ENCODE data around the gene EVX2. TPM values are rescaled to one million over a fixed set of nuclear protein-coding genes. Genes with fewer than 3 reads are reported as not detected.
A peak's percentile ranks its signal among the peaks of the same experiment; 100 is the strongest.

Gene EVX2
- total RNA-seq, 1 donor = not detected

GRCh38 chr2:176085861-176086771, 2.4 kb upstream of the EVX2 start:
- peak; percentile 47 for TF ChIP-seq CTCF (IDR thresholded peaks at IDR 0.05; ENCODE audit: extremely low read depth, low read depth, low read length)
- no peaks in the 10 kb centered on the region for H3K79me2 ChIP-seq (ENCODE audit: insufficient read depth, low read length)
- H4K20me1 ChIP-seq (ENCODE audit: insufficient read depth, low read length) = no peaks in the 10 kb centered on the region
- peaks cover 100% of the 10 kb centered on the region for H3K27me3 ChIP-seq (ENCODE audit: insufficient read depth, low read length)
- no peak overlapping the region for H3K4me3 ChIP-seq (ENCODE audit: insufficient read depth, low read length)
- H2AFZ ChIP-seq (ENCODE audit: low read length) = no peak overlapping the region
- DNase-seq (ENCODE audit: insufficient read length, low spot score, missing footprints) = peak; percentile 87
- H3K9me3 ChIP-seq (ENCODE audit: low read depth, low read length) = no peaks in the 10 kb centered on the region
- H3K4me2 ChIP-seq (ENCODE audit: insufficient read depth, low read length) = no peak overlapping the region
- no peaks in the 10 kb centered on the region for H3K4me1 ChIP-seq (ENCODE audit: insufficient read depth, low read length)
- no peaks in the 10 kb centered on the region for H3K36me3 ChIP-seq (ENCODE audit: insufficient read depth, low read length)
- no peak overlapping the region for H3K27ac ChIP-seq (ENCODE audit: low read depth, low read length)

GRCh38 chr2:176085120-176085788, 1.5 kb upstream of the EVX2 start:
- no peaks in the 10 kb centered on the region for H3K9me3 ChIP-seq (ENCODE audit: low read depth, low read length)
- H3K36me3 ChIP-seq (ENCODE audit: insufficient read depth, low read length) = no peaks in the 10 kb centered on the region
- no peaks in the 10 kb centered on the region for H3K4me1 ChIP-seq (ENCODE audit: insufficient read depth, low read length)
- no peaks in the 10 kb centered on the region for H3K79me2 ChIP-seq (ENCODE audit: insufficient read depth, low read length)
- H2AFZ ChIP-seq (ENCODE audit: low read length) = no peak overlapping the region
- H4K20me1 ChIP-seq (ENCODE audit: insufficient read depth, low read length) = no peaks in the 10 kb centered on the region
- DNase-seq (ENCODE audit: insufficient read length, low spot score, missing footprints) = peak; percentile 58
- no peak overlapping the region for H3K27ac ChIP-seq (ENCODE audit: low read depth, low read length)
- H3K4me3 ChIP-seq (ENCODE audit: insufficient read depth, low read length) = no peak overlapping the region
- no peak overlapping the region for H3K4me2 ChIP-seq (ENCODE audit: insufficient read depth, low read length)
- no peak for TF ChIP-seq CTCF (IDR thresholded peaks at IDR 0.05; ENCODE audit: extremely low read depth, low read depth, low read length)
- H3K27me3 ChIP-seq (ENCODE audit: insufficient read depth, low read length) = peaks cover 100% of the 10 kb centered on the region

- H3K36me3 ChIP-seq (ENCODE audit: insufficient read depth, low read length) = no peaks in the 10 kb centered on the region
- no peaks in the 10 kb centered on the region for H3K4me1 ChIP-seq (ENCODE audit: insufficient read depth, low read length)
- peaks cover 97% of the 10 kb centered on the region for H3K27me3 ChIP-seq (ENCODE audit: insufficient read depth, low read length)
- H3K27ac ChIP-seq (ENCODE audit: low read depth, low read length) = no peak overlapping the region
- no peaks in the 10 kb centered on the region for H3K79me2 ChIP-seq (ENCODE audit: insufficient read depth, low read length)
- no peak overlapping the region for H3K4me2 ChIP-seq (ENCODE audit: insufficient read depth, low read length)
- no peak overlapping the region for H2AFZ ChIP-seq (ENCODE audit: low read length)
- no peak for TF ChIP-seq CTCF (IDR thresholded peaks at IDR 0.05; ENCODE audit: extremely low read depth, low read depth, low read length)
- H4K20me1 ChIP-seq (ENCODE audit: insufficient read depth, low read length) = no peaks in the 10 kb centered on the region
- H3K9me3 ChIP-seq (ENCODE audit: low read depth, low read length) = no peaks in the 10 kb centered on the region
- peak; percentile 91 for DNase-seq (ENCODE audit: insufficient read length, low spot score, missing footprints)
- no peak overlapping the region for H3K4me3 ChIP-seq (ENCODE audit: insufficient read depth, low read length)
Measured at GRCh38 chr2:176084611-176085119, 903 bp upstream of the EVX2 start.

All from osteoblast (primary cell).